Right renal pelvis (tissue), 4 donors: ENCODE data around the gene OR6K6. TPM values are rescaled to one million over a fixed set of nuclear protein-coding genes. Genes with fewer than 3 reads are reported as not detected.

ENCODE experiments used
- DNase-seq, 4 donors: peaks; one replicate each; pipeline ENCODE4 v3.0.0-alpha.2; 2013; ENCODE audit warnings: low read depth in 4 of 4, low spot score in 3 of 4, missing footprints in 1 of 4
- polyA plus RNA-seq, 4 donors: library from polyadenylated mRNA; unstranded; fragments of 120-200 nt; gene quantifications; one replicate each; pipeline ENCODE4 v1.2.1, GENCODE V29; 2013; ENCODE audit not compliant: insufficient read length in 4 of 4

OR6K6 gene
- polyA plus RNA-seq = not detected

- DNase-seq = no peak
Measured at GRCh38 chr1:158754420-158754819, at the start of gene OR6K6. OR6K6 (plus strand) TSS chr1:158754720; CDS start chr1:158754888, 168 bp downstream.

- DNase-seq = no peak
Measured at GRCh38 chr1:158706096-158706495, 48.4 kb upstream of the OR6K6 start.

GRCh38 chr1:158711098-158711497 is 43.4 kb upstream of the OR6K6 start:
- no peak for DNase-seq

GRCh38 chr1:158714754-158715153 is 39.8 kb upstream of the OR6K6 start:
- no peak for DNase-seq

GRCh38 chr1:158716335-158716734 is 38.2 kb upstream of the OR6K6 start:
- no peak for DNase-seq

GRCh38 chr1:158717344-158717743 is 37.2 kb upstream of the OR6K6 start:
- DNase-seq = no peak

GRCh38 chr1:158719664-158720063 is 34.9 kb upstream of the OR6K6 start:
- no peak for DNase-seq

- no peak for DNase-seq
Measured at GRCh38 chr1:158720620-158721019, 33.9 kb upstream of the OR6K6 start, which contains the start of gene OR6K3. OR6K3 (minus strand) TSS chr1:158720720; CDS start chr1:158718115, 2,605 bp downstream.

GRCh38 chr1:158724442-158724841 is 30.1 kb upstream of the OR6K6 start:
- no peak for DNase-seq

- DNase-seq = no peak
Measured at GRCh38 chr1:158728510-158729225, 25.9 kb upstream of the OR6K6 start.

GRCh38 chr1:158730453-158730852 is 24.1 kb upstream of the OR6K6 start:
- DNase-seq = no peak

- DNase-seq = no peak
Measured at GRCh38 chr1:158731707-158732106, 22.8 kb upstream of the OR6K6 start.

- no peak for DNase-seq
Measured at GRCh38 chr1:158732524-158732923, 22.0 kb upstream of the OR6K6 start.

- DNase-seq = no peak
Measured at GRCh38 chr1:158735848-158736247, 18.7 kb upstream of the OR6K6 start.

GRCh38 chr1:158752155-158752712 is 2.3 kb upstream of the OR6K6 start:
- no peak for DNase-seq

- DNase-seq = no peak
Measured at GRCh38 chr1:158771950-158772866, 17.7 kb downstream of the OR6K6 start, which contains the start of gene OR6N1. OR6N1 (minus strand) TSS chr1:158772195; CDS start chr1:158766682, 5,513 bp downstream.

GRCh38 chr1:158781104-158781503 is 26.6 kb downstream of the OR6K6 start, which contains the start of gene OR6N2:
OR6N2 (minus strand) TSS chr1:158781204; CDS start chr1:158777635, 3,569 bp downstream.
- no peak for DNase-seq

- DNase-seq = no peak
Measured at GRCh38 chr1:158793604-158794003, 39.1 kb downstream of the OR6K6 start.

- no peak for DNase-seq
Measured at GRCh38 chr1:158794247-158794646, 39.7 kb downstream of the OR6K6 start.

GRCh38 chr1:158798531-158798930 is 44.0 kb downstream of the OR6K6 start:
- no peak for DNase-seq

- DNase-seq = no peak
Measured at GRCh38 chr1:158799689-158800088, 45.2 kb downstream of the OR6K6 start.
